ENCODE results near the gene XPC.

XPC gene

DNA sequence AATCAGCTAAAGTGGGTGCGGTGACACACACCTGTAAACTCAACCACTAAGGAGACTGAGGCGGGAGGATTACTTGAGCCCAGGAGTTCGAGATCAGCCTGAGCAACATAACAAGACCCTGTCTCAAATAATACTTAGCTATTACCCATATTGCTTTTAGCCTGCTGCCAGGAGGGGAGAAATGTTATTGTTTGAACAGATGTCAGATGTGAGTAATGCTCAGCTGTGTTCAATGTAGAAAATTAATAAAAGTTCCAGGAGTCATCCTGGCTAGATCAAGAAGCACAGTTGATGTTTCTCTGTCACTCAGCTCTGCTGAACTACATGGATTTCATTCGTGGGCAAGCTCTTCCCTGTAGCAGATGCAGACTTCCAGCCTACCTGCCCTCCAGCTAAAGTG lies 22.4 kb upstream of the XPC start:
- Histone ChIP-seq H3K4me3 (replicated peaks; ENCODE audit: low read depth, low read length) (no peak overlapping the region), H3K36me3 (ENCODE audit: control insufficient read depth, insufficient read depth, low read length) (peaks cover 2% of the 10 kb centered on the region), H3K27me3 (replicated peaks; ENCODE audit: control insufficient read depth, insufficient read depth, low read length) (no peaks in the 10 kb centered on the region)
- no peak for DNase-seq (ENCODE audit: extremely low read depth, insufficient read length)
- no peak for TF ChIP-seq CTCF (IDR thresholded peaks at IDR 0.05; ENCODE audit: insufficient read depth, low read length, poor library complexity, severe bottlenecking)

DNA sequence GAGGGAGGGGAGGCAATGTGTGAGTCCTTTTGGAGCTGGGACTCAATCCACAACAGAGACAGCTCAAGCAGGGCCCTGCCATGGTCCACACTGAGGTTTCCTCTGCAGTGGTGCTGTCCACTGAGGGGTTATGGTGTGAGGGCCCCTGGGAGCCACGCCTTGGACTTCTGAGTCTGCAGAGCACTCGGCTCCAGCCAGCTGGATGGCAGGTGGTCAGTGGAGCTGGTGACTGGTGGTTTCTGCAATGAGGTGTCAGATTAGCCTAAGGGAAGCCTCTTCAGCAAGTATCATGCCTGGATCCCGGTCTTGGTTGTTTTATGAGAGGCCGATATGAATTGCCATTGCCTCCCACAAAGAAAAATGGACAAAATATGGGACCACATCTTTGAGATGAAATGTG lies 21.9 kb upstream of the XPC start:
- no peak for TF ChIP-seq CTCF (IDR thresholded peaks at IDR 0.05; ENCODE audit: insufficient read depth, low read length, poor library complexity, severe bottlenecking)
- Histone ChIP-seq H3K27me3 (replicated peaks; ENCODE audit: control insufficient read depth, insufficient read depth, low read length) (no peaks in the 10 kb centered on the region), H3K36me3 (ENCODE audit: control insufficient read depth, insufficient read depth, low read length) (peaks cover 2% of the 10 kb centered on the region), H3K4me3 (replicated peaks; ENCODE audit: low read depth, low read length) (no peak overlapping the region)
- DNase-seq (ENCODE audit: extremely low read depth, insufficient read length): no peak

- Histone ChIP-seq H3K36me3 (ENCODE audit: control insufficient read depth, insufficient read depth, low read length) (peaks cover 2% of the 10 kb centered on the region), H3K4me3 (replicated peaks; ENCODE audit: low read depth, low read length) (no peak overlapping the region), H3K27me3 (replicated peaks; ENCODE audit: control insufficient read depth, insufficient read depth, low read length) (no peaks in the 10 kb centered on the region)
- no peak for DNase-seq (ENCODE audit: extremely low read depth, insufficient read length)
- TF ChIP-seq CTCF (IDR thresholded peaks at IDR 0.05; ENCODE audit: insufficient read depth, low read length, poor library complexity, severe bottlenecking): no peak
Measured at GRCh38 chr3:14199641-14200040, 21.2 kb upstream of the XPC start.

DNA sequence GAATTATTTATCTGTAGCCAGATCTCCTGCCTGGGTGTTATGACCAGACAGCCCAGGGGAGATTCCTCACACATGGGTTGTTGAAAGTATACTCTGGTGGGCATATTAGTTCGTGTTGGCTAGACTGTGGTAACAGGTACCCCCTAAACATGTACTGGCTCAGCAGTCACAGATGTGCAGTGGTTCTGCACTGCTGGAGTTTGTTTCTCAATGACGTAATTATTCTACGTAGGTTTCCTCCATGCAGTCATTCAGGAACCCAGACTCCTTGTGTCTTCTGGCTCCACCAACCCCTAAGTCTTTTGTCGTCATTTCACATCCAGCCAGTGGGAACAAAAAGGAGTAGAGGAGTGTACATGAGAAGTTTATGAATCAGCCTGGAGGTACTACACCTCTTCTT lies 16.5 kb upstream of the XPC start:
- TF ChIP-seq CTCF (IDR thresholded peaks at IDR 0.05; ENCODE audit: insufficient read depth, low read length, poor library complexity, severe bottlenecking): no peak
- peaks cover 2% of the 10 kb centered on the region for H3K36me3 ChIP-seq (ENCODE audit: control insufficient read depth, insufficient read depth, low read length)
- H3K27me3 ChIP-seq (replicated peaks; ENCODE audit: control insufficient read depth, insufficient read depth, low read length): no peaks in the 10 kb centered on the region
- DNase-seq (ENCODE audit: extremely low read depth, insufficient read length): no peak
- no peak overlapping the region for H3K4me3 ChIP-seq (replicated peaks; ENCODE audit: low read depth, low read length)

GRCh38 chr3:14188041-14188754 lies 9.8 kb upstream of the XPC start:
- no peak for TF ChIP-seq CTCF (IDR thresholded peaks at IDR 0.05; ENCODE audit: insufficient read depth, low read length, poor library complexity, severe bottlenecking)
- Histone ChIP-seq H3K36me3 (ENCODE audit: control insufficient read depth, insufficient read depth, low read length) (peaks cover 10% of the 10 kb centered on the region), H3K27me3 (replicated peaks; ENCODE audit: control insufficient read depth, insufficient read depth, low read length) (no peaks in the 10 kb centered on the region), H3K4me3 (replicated peaks; ENCODE audit: low read depth, low read length) (no peak overlapping the region)
- DNase-seq (ENCODE audit: extremely low read depth, insufficient read length): no peak
